Medulla oblongata (tissue), 1 donor: Measurements from ENCODE around the gene ERFE.

Experiments used
- DNase-seq: peaks from one replicate; pipeline ENCODE4 v3.0.0-alpha.2; 2015; ENCODE audit errors: extremely low spot score

Gene ERFE

DNA sequence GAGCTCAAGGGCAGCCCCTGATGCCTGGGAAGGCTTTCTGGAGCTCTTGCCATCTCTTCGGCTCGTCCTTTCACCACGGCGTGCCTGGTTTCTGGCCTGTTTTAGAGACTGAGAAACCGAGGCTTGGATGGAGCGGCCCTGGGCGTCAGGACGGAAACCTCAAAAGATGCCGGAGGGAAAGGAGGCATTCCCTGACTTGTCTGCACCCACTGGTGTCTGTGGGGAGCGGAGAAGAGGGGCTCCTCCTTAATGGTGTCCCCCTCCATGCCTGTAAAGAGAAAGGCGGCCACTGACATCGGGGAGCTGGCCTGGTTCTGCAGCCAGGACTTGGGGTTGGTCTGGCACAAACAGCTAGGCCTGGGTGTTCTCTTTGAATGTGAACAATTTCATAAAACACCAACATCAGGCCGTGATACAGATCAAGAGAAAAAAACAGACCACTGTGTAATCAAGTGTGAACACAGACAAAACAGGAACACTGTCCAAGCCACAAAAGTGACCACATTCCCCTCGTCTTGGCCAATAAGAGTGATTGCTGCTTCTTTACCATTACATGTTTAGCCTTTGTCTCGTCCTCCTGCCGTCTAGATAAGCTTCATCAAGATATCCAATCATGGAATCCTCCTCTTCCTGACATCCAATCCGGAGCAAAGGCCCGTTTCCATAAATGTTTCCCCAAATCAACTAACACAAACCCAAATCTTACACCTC is 45.4 kb downstream of the ERFE start:
- DNase-seq: no peak

DNA sequence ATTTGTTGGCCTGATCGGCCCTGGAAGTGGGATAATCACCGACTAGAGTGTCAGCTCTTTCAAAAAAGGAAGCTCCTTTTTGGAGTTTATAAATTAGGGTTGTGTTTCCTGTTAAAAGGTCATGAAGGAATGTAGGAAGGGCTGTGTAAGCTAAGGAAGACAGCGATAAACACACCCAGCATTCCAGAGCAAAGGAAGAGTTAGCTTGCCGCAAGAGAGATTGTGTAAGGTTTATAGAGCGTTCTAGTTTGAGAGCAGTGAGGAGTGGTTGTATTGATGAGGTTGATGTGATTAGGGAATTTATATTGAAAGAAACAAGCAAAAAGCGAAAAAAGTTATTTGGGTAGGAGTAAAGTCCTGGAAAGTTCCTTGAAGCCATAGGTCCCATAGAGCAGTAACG is 48.2 kb downstream of the ERFE start:
- no peak for DNase-seq

DNA sequence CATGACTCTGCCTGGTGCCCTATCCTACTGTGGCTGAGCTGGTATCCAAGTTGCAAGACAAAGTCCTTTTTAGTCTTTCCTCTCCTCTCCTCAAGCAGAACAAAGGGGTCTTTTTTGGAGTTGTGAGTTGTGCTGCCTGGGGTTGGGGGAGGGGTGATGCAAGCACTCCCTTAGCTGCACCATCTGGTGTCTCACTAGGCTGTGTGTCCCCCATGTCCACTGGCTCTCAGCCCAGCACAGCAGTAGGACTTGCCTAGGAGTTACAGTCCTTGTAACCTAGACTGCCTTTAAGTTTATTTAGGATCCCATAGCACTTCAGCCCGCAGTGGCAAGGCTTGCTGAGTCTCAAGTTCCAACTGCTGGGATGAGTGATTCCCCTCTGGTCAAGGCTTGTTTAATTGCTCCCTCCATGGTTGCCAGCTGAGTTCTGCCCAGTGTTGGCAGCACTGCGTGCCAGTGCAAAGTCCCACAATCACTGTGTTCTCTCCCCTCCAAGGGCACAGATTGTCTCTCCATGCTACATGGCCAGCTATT is 57.9 kb downstream of the ERFE start:
- DNase-seq: peak; percentile 95
